ENCODE data around the gene PDE11A. TPM values are rescaled to one million over a fixed set of nuclear protein-coding genes. Genes with fewer than 3 reads are reported as not detected.

Gene PDE11A
- total and polyA plus RNA-seq, 2 of the 13 experiments (the other 11 are each of a cell fraction or from before 2014, with no cell fraction given): 1.2 to 1.7 TPM

- TF ChIP-seq ZFP41 (CRISPR knock-in tag; IDR thresholded peaks at IDR 0.05; ENCODE audit: borderline replicate concordance) (no peak), CBX5 (CRISPR knock-in tag; IDR thresholded peaks at IDR 0.05; ENCODE audit: borderline replicate concordance) (peak; percentile 63; the same call in 1 of the 2 replicates), PBX3 (CRISPR knock-in tag; IDR thresholded peaks at IDR 0.05; ENCODE audit: borderline replicate concordance) (no peak), JUN (CRISPR knock-in tag; IDR thresholded peaks at IDR 0.05) (0 out of 2 replicates have a peak, but pooled peaks have one; percentile 56), ZBTB10 (CRISPR knock-in tag; IDR thresholded peaks at IDR 0.05; ENCODE audit: borderline replicate concordance) (no peak), MED1 (CRISPR knock-in tag; IDR thresholded peaks at IDR 0.05) (peak; percentile 63), ZFP91 (CRISPR knock-in tag; IDR thresholded peaks at IDR 0.05; ENCODE audit: borderline replicate concordance) (peak; percentile 96), ZXDC (CRISPR knock-in tag; IDR thresholded peaks at IDR 0.05) (no peak), ZNF614 (CRISPR knock-in tag; IDR thresholded peaks at IDR 0.05; ENCODE audit: borderline replicate concordance) (peak; percentile 52; the same call in 1 of the 2 replicates), TP53 (CRISPR knock-in tag; conservative IDR thresholded peaks at IDR 0.05) (no peak; the same call in 1 of the 2 replicates), MXI1 (IDR thresholded peaks at IDR 0.05; ENCODE audit: borderline replicate concordance, low read depth, low read length) (peak; percentile 91; the same call in 2 of the 3 replicates), NBN (conservative IDR thresholded peaks at IDR 0.05) (no peak), ZNF383 (CRISPR knock-in tag; IDR thresholded peaks at IDR 0.05; ENCODE audit: borderline replicate concordance) (0 out of 2 replicates have a peak, but pooled peaks have one; percentile 75), MLX (CRISPR knock-in tag; IDR thresholded peaks at IDR 0.05) (peak; percentile 45; the same call in 1 of the 2 replicates), RFX3 (CRISPR knock-in tag; IDR thresholded peaks at IDR 0.05) (peak; percentile 98), ZNF629 (CRISPR knock-in tag; conservative IDR thresholded peaks at IDR 0.05) (no peak), MBD4 (IDR thresholded peaks at IDR 0.05; ENCODE audit: borderline replicate concordance, low read length) (no peak)
These were observed 454.0 kb downstream of the PDE11A start (continued) for GRCh38 chr2:177618255-177619253.
